ENCODE data around the gene COL9A2.

COL9A2 gene

GRCh38 chr1:40309374-40310128, 7.5 kb downstream of the COL9A2 start:
- H3K36me3 ChIP-seq (ENCODE audit: control insufficient read depth, insufficient read depth, low read length), result no peaks in the 10 kb centered on the region
- H3K27ac ChIP-seq, result no peak overlapping the region
- TF ChIP-seq, protein P1, sequence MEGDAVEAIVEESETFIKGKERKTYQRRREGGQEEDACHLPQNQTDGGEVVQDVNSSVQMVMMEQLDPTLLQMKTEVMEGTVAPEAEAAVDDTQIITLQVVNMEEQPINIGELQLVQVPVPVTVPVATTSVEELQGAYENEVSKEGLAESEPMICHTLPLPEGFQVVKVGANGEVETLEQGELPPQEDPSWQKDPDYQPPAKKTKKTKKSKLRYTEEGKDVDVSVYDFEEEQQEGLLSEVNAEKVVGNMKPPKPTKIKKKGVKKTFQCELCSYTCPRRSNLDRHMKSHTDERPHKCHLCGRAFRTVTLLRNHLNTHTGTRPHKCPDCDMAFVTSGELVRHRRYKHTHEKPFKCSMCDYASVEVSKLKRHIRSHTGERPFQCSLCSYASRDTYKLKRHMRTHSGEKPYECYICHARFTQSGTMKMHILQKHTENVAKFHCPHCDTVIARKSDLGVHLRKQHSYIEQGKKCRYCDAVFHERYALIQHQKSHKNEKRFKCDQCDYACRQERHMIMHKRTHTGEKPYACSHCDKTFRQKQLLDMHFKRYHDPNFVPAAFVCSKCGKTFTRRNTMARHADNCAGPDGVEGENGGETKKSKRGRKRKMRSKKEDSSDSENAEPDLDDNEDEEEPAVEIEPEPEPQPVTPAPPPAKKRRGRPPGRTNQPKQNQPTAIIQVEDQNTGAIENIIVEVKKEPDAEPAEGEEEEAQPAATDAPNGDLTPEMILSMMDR (IDR thresholded peaks at IDR 0.05), result no peak
- H2AFZ ChIP-seq, result no peak overlapping the region
- no peak overlapping the region for H3K4me3 ChIP-seq (ENCODE audit: low read depth, low read length)
- H3K9me3 ChIP-seq (ENCODE audit: control insufficient read depth, low read length), result no peaks in the 10 kb centered on the region
- no peaks in the 10 kb centered on the region for H3K27me3 ChIP-seq (ENCODE audit: control insufficient read depth, insufficient read depth, low read length)
- H3K4me1 ChIP-seq, result no peaks in the 10 kb centered on the region
- no peaks in the 10 kb centered on the region for H3K79me2 ChIP-seq
- H3K4me2 ChIP-seq (ENCODE audit: low read length), result no peak overlapping the region
- H3K9ac ChIP-seq, result no peak overlapping the region

DNA sequence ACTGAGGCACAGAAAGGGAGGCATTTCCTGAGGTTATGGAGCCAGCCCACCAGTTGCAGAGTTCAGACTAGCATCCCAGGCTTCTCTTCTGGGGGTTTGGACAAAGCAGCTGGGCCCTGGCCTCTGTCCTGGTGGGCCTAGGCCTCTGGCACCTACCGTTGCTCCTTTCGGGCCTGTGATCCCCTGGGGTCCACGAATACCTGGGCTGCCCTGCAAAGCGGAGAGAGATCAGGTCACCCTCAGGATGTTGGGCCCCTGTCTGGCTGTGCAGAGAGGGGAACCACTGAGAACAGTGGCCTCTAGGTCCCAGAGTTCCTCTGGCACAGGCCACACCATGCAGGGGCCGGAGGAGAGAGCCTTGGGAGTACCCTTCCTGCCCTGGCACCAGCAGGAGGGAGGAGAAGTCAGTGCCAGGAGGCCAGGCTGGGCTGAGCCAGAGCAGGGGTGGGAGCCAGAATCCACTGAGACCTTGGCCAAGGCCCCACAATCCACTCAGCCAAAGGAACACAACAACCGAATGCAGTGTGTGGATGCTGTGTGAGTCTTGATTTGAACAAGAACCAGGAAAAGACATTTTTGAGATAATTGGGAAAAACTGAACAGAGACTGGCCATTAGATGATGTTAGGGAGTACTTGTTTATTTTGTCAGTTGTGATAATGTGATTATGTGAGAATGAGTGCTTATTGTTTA, 8.9 kb downstream of the COL9A2 start:
- H3K27ac ChIP-seq, result no peak overlapping the region
- H3K36me3 ChIP-seq (ENCODE audit: control insufficient read depth, insufficient read depth, low read length), result no peaks in the 10 kb centered on the region
- TF ChIP-seq, protein P1 (IDR thresholded peaks at IDR 0.05), result no peak
- H3K79me2 ChIP-seq, result no peaks in the 10 kb centered on the region
- no peak overlapping the region for H3K4me2 ChIP-seq (ENCODE audit: low read length)
- no peak overlapping the region for H3K4me3 ChIP-seq (ENCODE audit: low read depth, low read length)
- no peaks in the 10 kb centered on the region for H3K4me1 ChIP-seq
- no peaks in the 10 kb centered on the region for H3K9me3 ChIP-seq (ENCODE audit: control insufficient read depth, low read length)
- no peaks in the 10 kb centered on the region for H3K27me3 ChIP-seq (ENCODE audit: control insufficient read depth, insufficient read depth, low read length)
- H2AFZ ChIP-seq, result no peak overlapping the region
- no peak overlapping the region for H3K9ac ChIP-seq

- Histone ChIP-seq H3K4me2 (ENCODE audit: low read length) (no peak overlapping the region), H3K9ac (no peak overlapping the region), H3K27ac (no peak overlapping the region), H3K36me3 (ENCODE audit: control insufficient read depth, insufficient read depth, low read length) (no peaks in the 10 kb centered on the region), H3K4me3 (ENCODE audit: low read depth, low read length) (no peak overlapping the region), H3K4me1 (no peaks in the 10 kb centered on the region), H3K79me2 (no peaks in the 10 kb centered on the region), H3K9me3 (ENCODE audit: control insufficient read depth, low read length) (no peaks in the 10 kb centered on the region), H2AFZ (no peak overlapping the region), H3K27me3 (ENCODE audit: control insufficient read depth, insufficient read depth, low read length) (no peaks in the 10 kb centered on the region)
- TF ChIP-seq, protein P1 (IDR thresholded peaks at IDR 0.05), result no peak
Observed at GRCh38 chr1:40307186-40307585, 9.9 kb downstream of the COL9A2 start.

DNA sequence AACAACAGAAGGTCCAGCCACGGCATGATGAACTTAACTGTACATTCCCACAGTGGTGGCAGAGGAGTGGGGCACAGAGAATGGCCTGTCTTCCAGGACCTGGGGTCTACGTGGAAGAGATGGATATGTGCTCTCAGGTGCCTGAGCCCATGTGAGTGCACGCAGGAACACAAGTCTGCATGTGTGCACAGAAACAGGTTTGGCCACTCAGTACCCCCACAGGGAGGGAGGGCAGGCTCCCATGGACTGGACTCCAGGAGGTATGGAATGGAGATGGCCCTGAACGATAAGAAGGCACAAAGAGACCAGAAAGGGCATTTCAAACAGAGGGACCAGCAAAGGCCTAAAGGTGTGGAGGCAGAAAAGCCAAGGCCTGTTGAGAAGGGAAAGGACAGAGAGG, 10.8 kb downstream of the COL9A2 start:
- Histone ChIP-seq H2AFZ (no peak overlapping the region), H3K4me1 (no peaks in the 10 kb centered on the region), H3K36me3 (ENCODE audit: control insufficient read depth, insufficient read depth, low read length) (no peaks in the 10 kb centered on the region), H3K9ac (no peak overlapping the region), H3K9me3 (ENCODE audit: control insufficient read depth, low read length) (no peaks in the 10 kb centered on the region), H3K27me3 (ENCODE audit: control insufficient read depth, insufficient read depth, low read length) (no peaks in the 10 kb centered on the region), H3K27ac (no peak overlapping the region), H3K4me2 (ENCODE audit: low read length) (no peak overlapping the region), H3K79me2 (no peaks in the 10 kb centered on the region), H3K4me3 (ENCODE audit: low read depth, low read length) (no peak overlapping the region)
- TF ChIP-seq, protein P1 (IDR thresholded peaks at IDR 0.05), result no peak
